ENCODE results near the gene STON2. TPM values are rescaled to one million over a fixed set of nuclear protein-coding genes. Genes with fewer than 3 reads are reported as not detected.

STON2 gene
- total and polyA plus RNA-seq, 7 donors = 4.8 to 147 (median 37.4) TPM

GRCh38 chr14:81371802-81372201, 28.3 kb downstream of the STON2 start:
- Histone ChIP-seq H3K27me3 (ENCODE audit: insufficient read depth in 3 of 3, low read length in 2 of 3) (no peaks in the 10 kb centered on the region), H3K36me3 (ENCODE audit: insufficient read depth in 1 of 2, low read depth in 1 of 2) (peaks cover 0 to 16% of the 10 kb centered on the region in 2 donors), H3K9me3 (no peaks in the 10 kb centered on the region), H3K27ac (no peak overlapping the region), H3K4me1 (no peaks in the 10 kb centered on the region), H3K4me3 (no peak overlapping the region)
- DNase-seq (no peak), ATAC-seq (peak in 1 of 4 donors; percentile 56)
- intact Hi-C loops (cut with DNase I) = no loop called here
- TF ChIP-seq, protein P1, sequence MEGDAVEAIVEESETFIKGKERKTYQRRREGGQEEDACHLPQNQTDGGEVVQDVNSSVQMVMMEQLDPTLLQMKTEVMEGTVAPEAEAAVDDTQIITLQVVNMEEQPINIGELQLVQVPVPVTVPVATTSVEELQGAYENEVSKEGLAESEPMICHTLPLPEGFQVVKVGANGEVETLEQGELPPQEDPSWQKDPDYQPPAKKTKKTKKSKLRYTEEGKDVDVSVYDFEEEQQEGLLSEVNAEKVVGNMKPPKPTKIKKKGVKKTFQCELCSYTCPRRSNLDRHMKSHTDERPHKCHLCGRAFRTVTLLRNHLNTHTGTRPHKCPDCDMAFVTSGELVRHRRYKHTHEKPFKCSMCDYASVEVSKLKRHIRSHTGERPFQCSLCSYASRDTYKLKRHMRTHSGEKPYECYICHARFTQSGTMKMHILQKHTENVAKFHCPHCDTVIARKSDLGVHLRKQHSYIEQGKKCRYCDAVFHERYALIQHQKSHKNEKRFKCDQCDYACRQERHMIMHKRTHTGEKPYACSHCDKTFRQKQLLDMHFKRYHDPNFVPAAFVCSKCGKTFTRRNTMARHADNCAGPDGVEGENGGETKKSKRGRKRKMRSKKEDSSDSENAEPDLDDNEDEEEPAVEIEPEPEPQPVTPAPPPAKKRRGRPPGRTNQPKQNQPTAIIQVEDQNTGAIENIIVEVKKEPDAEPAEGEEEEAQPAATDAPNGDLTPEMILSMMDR (IDR thresholded peaks at IDR 0.05) = no peak
- WGBS, 3 donors = 92 to 100% (median 100%) methylated on average over 1 of the region's 1 CpG

DNA sequence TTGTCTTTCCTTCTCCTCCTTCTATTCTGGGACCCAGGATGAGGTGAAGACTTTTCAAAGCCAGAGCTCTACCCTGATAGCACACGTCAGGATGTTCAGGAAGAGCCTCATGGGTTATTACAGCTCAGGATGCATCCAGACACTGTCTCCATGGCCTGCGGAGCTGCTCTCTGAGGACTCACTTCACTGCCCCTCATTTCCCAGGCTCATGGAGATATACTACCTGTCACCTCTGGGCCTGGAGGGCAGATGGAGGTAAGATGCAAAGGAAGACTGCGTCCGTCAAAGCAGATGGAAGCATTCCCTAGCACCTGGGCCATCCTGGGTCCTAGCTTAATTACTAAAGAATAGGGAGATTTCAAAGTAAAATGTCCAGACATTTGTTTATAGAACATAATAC, 32.6 kb downstream of the STON2 start:
- H3K4me1 ChIP-seq = peaks cover 9% of the 10 kb centered on the region
- H3K4me3 ChIP-seq = no peak overlapping the region
- no peak overlapping the region for H3K27ac ChIP-seq
- DNase-seq (no peak), ATAC-seq (no peak)
- TF ChIP-seq, protein P1 (IDR thresholded peaks at IDR 0.05) = no peak
- H3K36me3 ChIP-seq (ENCODE audit: insufficient read depth in 1 of 2, low read depth in 1 of 2) = peaks cover 0 to 16% of the 10 kb centered on the region in 2 donors
- H3K27me3 ChIP-seq (ENCODE audit: insufficient read depth in 3 of 3, low read length in 2 of 3) = no peaks in the 10 kb centered on the region
- 79 to 85% (median 85%) methylated on average over 4 of the region's 4 CpGs for WGBS, 3 donors
- intact Hi-C loops (cut with DNase I) = no loop called here
- no peaks in the 10 kb centered on the region for H3K9me3 ChIP-seq

DNA sequence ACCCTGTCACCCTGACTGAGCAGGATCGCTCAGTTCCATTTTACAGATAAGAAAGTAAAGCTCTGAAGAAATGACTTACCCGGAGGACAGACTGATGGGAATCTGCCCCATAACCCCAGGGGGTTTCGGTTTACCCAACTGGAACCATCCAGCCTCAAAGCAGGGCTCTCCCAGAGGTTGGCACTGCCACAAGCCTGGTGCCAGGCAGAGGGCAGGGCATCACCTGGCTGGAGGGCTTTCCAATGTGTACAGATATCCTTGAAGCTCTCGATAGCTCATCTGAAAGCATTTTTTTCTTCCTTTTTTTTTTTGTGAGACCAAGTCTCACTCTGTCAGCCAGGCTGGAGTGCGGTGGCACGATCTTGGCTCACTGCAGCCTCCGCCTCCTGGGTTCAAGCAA, 33.2 kb downstream of the STON2 start:
- ATAC-seq (peak in 1 of 4 donors; percentile 14), DNase-seq (no peak)
- H3K9me3 ChIP-seq = no peaks in the 10 kb centered on the region
- TF ChIP-seq, protein P1 (IDR thresholded peaks at IDR 0.05) = no peak
- H3K36me3 ChIP-seq (ENCODE audit: insufficient read depth in 1 of 2, low read depth in 1 of 2) = peaks cover 0 to 16% of the 10 kb centered on the region in 2 donors
- H3K4me1 ChIP-seq = peaks cover 11% of the 10 kb centered on the region
- H3K27me3 ChIP-seq (ENCODE audit: insufficient read depth in 3 of 3, low read length in 2 of 3) = no peaks in the 10 kb centered on the region
- 85 to 95% (median 89%) methylated on average over 7 of the region's 7 CpGs for WGBS, 3 donors
- intact Hi-C loops (cut with DNase I) = no loop called here
- no peak overlapping the region for H3K4me3 ChIP-seq
- no peak overlapping the region for H3K27ac ChIP-seq

GRCh38 chr14:81366214-81366613, 33.9 kb downstream of the STON2 start:
- ATAC-seq (peak; percentile 40 to 87 (median 66)), DNase-seq (no peak)
- TF ChIP-seq, protein P1 (IDR thresholded peaks at IDR 0.05) = no peak
- no peak overlapping the region for H3K27ac ChIP-seq
- intact Hi-C loops (cut with DNase I) = no loop called here
- no peaks in the 10 kb centered on the region for H3K27me3 ChIP-seq (ENCODE audit: insufficient read depth in 3 of 3, low read length in 2 of 3)
- peaks cover 0 to 16% of the 10 kb centered on the region in 2 donors for H3K36me3 ChIP-seq (ENCODE audit: insufficient read depth in 1 of 2, low read depth in 1 of 2)
- H3K9me3 ChIP-seq = no peaks in the 10 kb centered on the region
- 18 to 40% (median 31%) methylated on average over 6 of the region's 6 CpGs for WGBS, 3 donors
- H3K4me1 ChIP-seq = peaks cover 13% of the 10 kb centered on the region
- no peak overlapping the region for H3K4me3 ChIP-seq

DNA sequence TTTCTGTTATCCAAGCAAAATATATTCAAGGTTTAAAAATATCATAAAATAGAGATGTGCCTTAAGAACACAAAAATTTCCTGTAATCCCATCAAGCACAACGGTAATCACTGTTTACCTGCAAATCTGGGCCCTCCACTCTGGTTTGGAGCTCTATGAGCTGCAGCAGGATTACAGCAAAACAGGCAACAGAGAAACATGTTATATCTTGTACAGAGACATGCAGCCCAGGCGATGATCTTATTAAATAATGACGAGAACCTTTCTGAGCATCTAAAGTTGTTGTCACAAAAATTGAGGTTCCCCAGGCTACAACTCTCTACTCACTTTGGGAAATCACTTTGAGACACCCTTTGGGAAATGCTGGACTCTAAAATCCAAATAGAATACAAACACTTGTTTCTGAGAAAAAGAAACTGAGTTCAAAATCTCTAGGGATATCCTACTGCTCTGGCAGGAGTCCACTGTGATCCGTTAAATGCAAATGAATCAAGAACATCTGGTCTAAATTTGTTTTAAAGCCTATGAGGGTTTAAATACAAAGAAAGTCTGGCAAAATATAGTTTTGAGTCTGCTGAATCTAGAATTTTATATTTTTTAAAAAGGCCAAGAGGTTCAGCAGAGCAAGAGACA, 36.3 kb downstream of the STON2 start:
- 37 to 67% (median 49%) methylated on average over 4 of the region's 4 CpGs for WGBS, 3 donors
- H3K4me3 ChIP-seq = no peak overlapping the region
- ATAC-seq (no peak), DNase-seq (no peak)
- peak overlapping the region; percentile 36 for H3K27ac ChIP-seq
- H3K9me3 ChIP-seq = no peaks in the 10 kb centered on the region
- H3K27me3 ChIP-seq (ENCODE audit: insufficient read depth in 3 of 3, low read length in 2 of 3) = no peaks in the 10 kb centered on the region
- TF ChIP-seq, protein P1 (IDR thresholded peaks at IDR 0.05) = no peak
- H3K36me3 ChIP-seq (ENCODE audit: insufficient read depth in 1 of 2, low read depth in 1 of 2) = no peaks in the 10 kb centered on the region
- H3K4me1 ChIP-seq = peaks cover 13% of the 10 kb centered on the region
- intact Hi-C loops (cut with DNase I) = loop anchor here in 1 of 2 donors (5.0 kb wide), 1 partner anchor 33 kb away; no protein-coding TSS in a partner anchor
